SK-N-SH (cell line): ENCODE results near the gene MAN2A1. TPM values are rescaled to one million over a fixed set of nuclear protein-coding genes. Genes with fewer than 3 reads are reported as not detected.
A peak's percentile ranks its signal among the peaks of the same experiment; 100 is the strongest.

ENCODE experiments used
- CTCF ChIA-PET: fragments of 300-600, 350-600 bp; formaldehyde crosslinking; extraction: SDS; loops from one replicate; lab custom pipeline; 2021; lab: Yijun Ruan, JAX
- POLR2A ChIA-PET: fragments of 350-600 bp; sonication (Branson Sonifier 250); formaldehyde crosslinking; extraction: SDS; loops from one replicate; lab custom pipeline; 2020; ENCODE audit warnings: antibody characterized with exemption, inconsistent platforms; lab: Yijun Ruan, JAX
- DNase-seq: peaks from one replicate; pipeline ENCODE4 v3.0.0; 2012
- H2AFZ ChIP-seq: fragments of 200-600 bp; sonication (generic); 2 replicates; pipeline ENCODE4 v1.8.1; 2016; ENCODE audit warnings: antibody characterized with exemption, mild to moderate bottlenecking, low read depth
- H3F3A ChIP-seq: fragments of 200-600 bp; sonication (generic); replicated peaks from 2 replicates; pipeline ENCODE3; 2016; ENCODE audit warnings: antibody characterized with exemption, mild to moderate bottlenecking; ENCODE audit not compliant: insufficient read depth
- H3K27ac ChIP-seq, 2 experiments: fragments of 200-500 bp in 1 of 2; fragments of 200-600 bp in 1 of 2; sonication (Bioruptor generic) in 1 of 2; sonication (generic), shearing (Covaris generic) in 1 of 2; 2 replicates each; pipeline versions ENCODE4 v1.5.1 to v1.6.1; 2014 to 2016; ENCODE audit warnings: low read depth in 2 of 2, inconsistent platforms in 1 of 2, low read length in 1 of 2, mild to moderate bottlenecking in 1 of 2, mixed read lengths in 1 of 2
- H3K27me3 ChIP-seq: fragments of 200-600 bp; sonication (generic), shearing (Covaris generic); 2 replicates; pipeline ENCODE4 v1.6.1; 2016; ENCODE audit warnings: mixed run types; ENCODE audit not compliant: insufficient read depth
- H3K36me3 ChIP-seq, 2 experiments: fragments of 200-500 bp in 1 of 2; fragments of 200-600 bp in 1 of 2; sonication (Bioruptor generic) in 1 of 2; sonication (generic) in 1 of 2; replicated peaks in 1 of 2; 2 replicates each; pipeline versions ENCODE3 to v1.5.1; 2014 to 2016; ENCODE audit warnings: low read length in 1 of 2, mild to moderate bottlenecking in 1 of 2; ENCODE audit not compliant: insufficient read depth in 2 of 2, control insufficient read depth in 1 of 2
- H3K4me1 ChIP-seq, 2 experiments: fragments of 200-500 bp in 1 of 2; fragments of 200-600 bp in 1 of 2; sonication (Bioruptor generic) in 1 of 2; sonication (generic), shearing (Covaris generic) in 1 of 2; 2 replicates each; pipeline versions ENCODE4 v1.5.1 to v1.6.1; 2014 to 2016; ENCODE audit warnings: low read depth in 1 of 2, low read length in 1 of 2, mixed run types in 1 of 2; ENCODE audit not compliant: insufficient read depth in 2 of 2, control insufficient read depth in 1 of 2
- H3K4me2 ChIP-seq: fragments of 200-600 bp; sonication (generic), shearing (Covaris generic); 2 replicates; pipeline ENCODE4 v1.6.1; 2017; ENCODE audit warnings: mixed run types
- H3K4me3 ChIP-seq, 2 experiments: fragments of 200-500 bp in 1 of 2; fragments of 200-600 bp in 1 of 2; sonication (Bioruptor generic) in 1 of 2; sonication (generic), shearing (Covaris generic) in 1 of 2; 2 replicates each; pipeline versions ENCODE4 v1.5.1 to v1.8.1; 2014 to 2016; ENCODE audit warnings: low read depth in 2 of 2, inconsistent platforms in 1 of 2, low read length in 1 of 2, mild to moderate bottlenecking in 1 of 2, mixed read lengths in 1 of 2, moderate library complexity in 1 of 2
- H3K79me2 ChIP-seq: fragments of 200-600 bp; sonication (generic); 2 replicates; pipeline ENCODE4 v1.8.1; 2017; ENCODE audit warnings: mild to moderate bottlenecking; ENCODE audit not compliant: insufficient read depth
- H3K9ac ChIP-seq: fragments of 200-600 bp; sonication (generic); 2 replicates; pipeline ENCODE4 v1.6.1; 2017; ENCODE audit warnings: mixed run types
- H3K9me2 ChIP-seq: fragments of 200-600 bp; sonication (generic); 2 replicates; pipeline ENCODE4 v1.6.1; 2017; ENCODE audit warnings: mixed run types
- H3K9me3 ChIP-seq: fragments of 200-600 bp; sonication (generic); 2 replicates; pipeline ENCODE4 v1.6.1; 2017; ENCODE audit warnings: mixed run types, mild to moderate bottlenecking, moderate library complexity
- H4K20me1 ChIP-seq: fragments of 200-600 bp; sonication (generic); 2 replicates; pipeline ENCODE4 v1.6.1; 2017; ENCODE audit warnings: mild to moderate bottlenecking, mixed run types; ENCODE audit not compliant: insufficient read depth
- CHD2 ChIP-seq: fragments of 150-350 bp; IDR thresholded peaks from 2 replicates; pipeline ENCODE4 v1.6.1; 2018; ENCODE audit warnings: low read length; ENCODE audit not compliant: partially characterized antibody
- ELF1 ChIP-seq: IDR thresholded peaks from 2 replicates; pipeline ENCODE4 v1.4.0; 2012
- EZH2phosphoT487 ChIP-seq: fragments of 200-600 bp; sonication (generic); IDR thresholded peaks from 2 replicates; pipeline ENCODE4 v1.6.1; 2017; ENCODE audit warnings: low read depth, mixed run types, mild to moderate bottlenecking, antibody characterized with exemption, moderate library complexity, borderline replicate concordance
- FOSL2 ChIP-seq: IDR thresholded peaks from 2 replicates; pipeline ENCODE4 v1.4.0; 2012; ENCODE audit warnings: low read depth, mild to moderate bottlenecking, moderate library complexity, borderline replicate concordance
- FOXM1 ChIP-seq: IDR thresholded peaks from 2 replicates; pipeline ENCODE4 v1.4.0; 2012; ENCODE audit warnings: low read depth, mild to moderate bottlenecking
- JUND ChIP-seq: IDR thresholded peaks from 2 replicates; pipeline ENCODE4 v1.4.0; 2012
- MAX ChIP-seq: IDR thresholded peaks from 2 replicates; pipeline ENCODE4 v1.4.0; 2012; ENCODE audit warnings: low read depth
- NFIC ChIP-seq: IDR thresholded peaks from 2 replicates; pipeline ENCODE4 v1.4.0; 2012; ENCODE audit warnings: borderline replicate concordance
- REST ChIP-seq: IDR thresholded peaks from 2 replicates; pipeline ENCODE4 v1.6.1; 2012; ENCODE audit warnings: mild to moderate bottlenecking, low read depth, low read length, moderate library complexity
- RFX5 ChIP-seq: IDR thresholded peaks from 2 replicates; pipeline ENCODE4 v1.6.1; 2012; ENCODE audit warnings: mild to moderate bottlenecking, improper control_type of control experiment, low read length
- SMC3 ChIP-seq: IDR thresholded peaks from 2 replicates; pipeline ENCODE4 v1.6.1; 2012; ENCODE audit warnings: low read depth, low read length, improper control_type of control experiment
- TCF12 ChIP-seq: IDR thresholded peaks from 2 replicates; pipeline ENCODE4 v1.4.0; 2012
- USF1 ChIP-seq: IDR thresholded peaks from 2 replicates; pipeline ENCODE4 v1.4.0; 2012; ENCODE audit warnings: low read depth, borderline replicate concordance
- YY1 ChIP-seq: IDR thresholded peaks from 2 replicates; pipeline ENCODE4 v1.4.0; 2012; ENCODE audit warnings: low read depth, mild to moderate bottlenecking
- WGBS: methylation state at CpG from one replicate; pipeline ENCODE4 v1.1.6; 2017; ENCODE audit warnings: low lambda C conversion rate; 5-methylcytosine and 5-hydroxymethylcytosine counted together
- polyA plus RNA-seq, 3 experiments: library from polyadenylated mRNA; depleted of rRNA; stranded (reverse); fragments of >200 nt; gene quantifications; 2 replicates each; pipeline ENCODE4 v1.2.3, GENCODE V29; 2012

The MAN2A1 gene
- polyA plus RNA-seq, 1 of the 3 experiments (the other 2 are of a cell fraction), result 19.7 TPM

GRCh38 chr5:109688970-109689739 is 572 bp upstream of the MAN2A1 start (continued):
- TF ChIP-seq FOXM1 (no peak), RFX5 (0 out of 2 replicates have a peak, but pooled peaks have one; percentile 30), TCF12 (peak; percentile 7; the same call in 1 of the 2 replicates), NFIC (no peak), REST (0 out of 2 replicates have a peak, but pooled peaks have one; percentile 13), USF1 (no peak), SMC3 (no peak; the same call in 1 of the 2 replicates)

GRCh38 chr5:109690242-109690974 is 681 bp downstream of the MAN2A1 start:
- under 1% methylated on average over 31 of the region's 71 CpGs for WGBS
- POLR2A ChIA-PET, result no interaction called here
- peaks cover 2 to 38% of the 10 kb centered on the region in 2 experiments; a peak in 3 of 4 replicates for H3K4me1 ChIP-seq

More at GRCh38 chr5:109690242-109690974, 681 bp downstream of the MAN2A1 start:
- peak overlapping the region; percentile 90 for H3K4me2 ChIP-seq
- no peaks in the 10 kb centered on the region for H3K9me3 ChIP-seq
- no peaks in the 10 kb centered on the region for H3K9me2 ChIP-seq
- peaks cover 13% of the 10 kb centered on the region for H3F3A ChIP-seq
- peak; percentile 74 for DNase-seq
- H4K20me1 ChIP-seq, result peaks cover 34% of the 10 kb centered on the region
- peak overlapping the region; percentile 89 to 95 for H3K27ac ChIP-seq
- CTCF ChIA-PET, result interaction anchor here (0.6 to 2.9 kb wide), 14 partner anchors 9 to 946 kb away, joined by 3 to 10 read pairs (median 4); no protein-coding TSS in a partner anchor
- H3K79me2 ChIP-seq, result peaks cover 52% of the 10 kb centered on the region
- H3K4me3 ChIP-seq, result peak overlapping the region; percentile 78 to 93
- no peaks in the 10 kb centered on the region for H3K27me3 ChIP-seq
- peak overlapping the region; percentile 81 for H2AFZ ChIP-seq
- H3K9ac ChIP-seq, result peak overlapping the region; percentile 86
- peak; percentile 14; the same call in 1 of the 2 replicates for TF ChIP-seq MAX
- TF ChIP-seq YY1, result 0 out of 2 replicates have a peak, but pooled peaks have one; percentile 40
- no peak for TF ChIP-seq EZH2phosphoT487
- no peak for TF ChIP-seq JUND
- no peak for TF ChIP-seq CHD2
- no peak for TF ChIP-seq FOSL2
- peak; percentile 2; the same call in 1 of the 2 replicates for TF ChIP-seq ELF1
- TF ChIP-seq, all 33 proteins: peak for 3
- H3K36me3 ChIP-seq, result no peaks in the 10 kb centered on the region
